Panc1 (cell line): ENCODE data around the gene RSPRY1.

Source experiments
- POLR2AphosphoS5 ChIP-seq: IDR thresholded peaks from 2 replicates; pipeline ENCODE4 v1.6.1; 2012; ENCODE audit warnings: mild to moderate bottlenecking, low read depth, low read length, moderate library complexity
- REST ChIP-seq, 2 experiments: IDR thresholded peaks; 2 replicates each; pipeline ENCODE4 v1.6.1; 2011 to 2012; ENCODE audit warnings: low read depth in 2 of 2, control low read depth in 1 of 2, low read length in 1 of 2, mild to moderate bottlenecking in 1 of 2, moderate library complexity in 1 of 2; ENCODE audit not compliant: insufficient read depth in 1 of 2
- SIN3A ChIP-seq: IDR thresholded peaks from 2 replicates; pipeline ENCODE4 v1.6.1; 2012; ENCODE audit warnings: low read depth, mild to moderate bottlenecking, low read length, moderate library complexity, borderline replicate concordance; ENCODE audit not compliant: insufficient read depth
- TCF7L2 ChIP-seq: IDR thresholded peaks from 2 replicates; pipeline ENCODE4 v1.6.1; 2011; ENCODE audit warnings: mild to moderate bottlenecking, low read depth, low read length, inconsistent platforms
- TF ChIP-seq, protein P1 (sequence below): fragments of 450-650 bp; IDR thresholded peaks from 2 replicates; pipeline ENCODE4 v1.5.1; 2017; ENCODE audit warnings: mild to moderate bottlenecking

DNA sequence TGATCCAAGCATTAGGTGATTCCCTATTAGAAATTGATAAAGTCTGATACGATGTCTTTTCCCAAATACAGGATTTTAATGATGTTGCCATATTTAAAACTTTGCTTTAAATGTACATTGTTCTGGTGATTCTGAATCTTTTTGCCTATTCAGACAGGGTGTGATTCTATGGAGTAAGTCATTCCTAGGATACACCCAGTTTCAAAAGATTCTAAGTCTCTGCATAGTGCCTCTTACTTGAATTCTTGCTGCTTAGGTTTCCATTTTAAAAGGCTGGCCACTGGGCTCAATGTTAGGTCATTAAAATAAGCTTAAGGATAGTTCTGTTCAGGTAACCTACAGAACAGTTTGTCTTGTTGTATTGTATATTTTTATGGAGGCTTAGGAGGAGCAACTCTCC, 36.9 kb downstream of the RSPRY1 start:
- TF ChIP-seq, protein P1, sequence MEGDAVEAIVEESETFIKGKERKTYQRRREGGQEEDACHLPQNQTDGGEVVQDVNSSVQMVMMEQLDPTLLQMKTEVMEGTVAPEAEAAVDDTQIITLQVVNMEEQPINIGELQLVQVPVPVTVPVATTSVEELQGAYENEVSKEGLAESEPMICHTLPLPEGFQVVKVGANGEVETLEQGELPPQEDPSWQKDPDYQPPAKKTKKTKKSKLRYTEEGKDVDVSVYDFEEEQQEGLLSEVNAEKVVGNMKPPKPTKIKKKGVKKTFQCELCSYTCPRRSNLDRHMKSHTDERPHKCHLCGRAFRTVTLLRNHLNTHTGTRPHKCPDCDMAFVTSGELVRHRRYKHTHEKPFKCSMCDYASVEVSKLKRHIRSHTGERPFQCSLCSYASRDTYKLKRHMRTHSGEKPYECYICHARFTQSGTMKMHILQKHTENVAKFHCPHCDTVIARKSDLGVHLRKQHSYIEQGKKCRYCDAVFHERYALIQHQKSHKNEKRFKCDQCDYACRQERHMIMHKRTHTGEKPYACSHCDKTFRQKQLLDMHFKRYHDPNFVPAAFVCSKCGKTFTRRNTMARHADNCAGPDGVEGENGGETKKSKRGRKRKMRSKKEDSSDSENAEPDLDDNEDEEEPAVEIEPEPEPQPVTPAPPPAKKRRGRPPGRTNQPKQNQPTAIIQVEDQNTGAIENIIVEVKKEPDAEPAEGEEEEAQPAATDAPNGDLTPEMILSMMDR = no peak
- TF ChIP-seq POLR2AphosphoS5 (no peak), REST (IDR thresholded peaks at IDR 0.05; ENCODE audit: insufficient read depth in 1 of 2, low read depth in 2 of 2, low read length in 1 of 2) (no peak), TCF7L2 (no peak), SIN3A (no peak)
